SK-N-SH treated with all-trans-retinoic acid at 6 μM for 48 hours (cell line): Measurements from ENCODE around the gene ERC1.

Source experiments
- BACH2 ChIP-seq: fragments of 250-450 bp; sonication (Bioruptor Pico); IDR thresholded peaks from 2 replicates; pipeline ENCODE4 v1.9.0; 2021; ENCODE audit warnings: mild to moderate bottlenecking, borderline replicate concordance
- POU6F1 ChIP-seq: fragments of 250-450 bp; sonication (Bioruptor Pico); IDR thresholded peaks from 2 replicates; pipeline ENCODE4 v1.8.0; 2021; ENCODE audit warnings: low read depth, mild to moderate bottlenecking, moderate library complexity, borderline replicate concordance

- no peak for TF ChIP-seq POU6F1
- no peak for TF ChIP-seq BACH2
These were observed 339.4 kb downstream of the ERC1 start for GRCh38 chr12:1330477-1330827.
